PC-9 (cell line): ENCODE measurements around the gene CYTH3.

Experiments
- EZH2 ChIP-seq: fragments of 200-600 bp; sonication (generic); IDR thresholded peaks from 2 replicates; pipeline ENCODE4 v1.8.0; 2017; ENCODE audit warnings: antibody characterized with exemption, low read depth
- TF ChIP-seq, protein P1 (sequence below): fragments of 200-600 bp; sonication (generic); conservative IDR thresholded peaks from 2 replicates; pipeline ENCODE4 v1.6.1; 2017; ENCODE audit warnings: mixed run types, antibody characterized with exemption, mild to moderate bottlenecking, moderate library complexity

DNA sequence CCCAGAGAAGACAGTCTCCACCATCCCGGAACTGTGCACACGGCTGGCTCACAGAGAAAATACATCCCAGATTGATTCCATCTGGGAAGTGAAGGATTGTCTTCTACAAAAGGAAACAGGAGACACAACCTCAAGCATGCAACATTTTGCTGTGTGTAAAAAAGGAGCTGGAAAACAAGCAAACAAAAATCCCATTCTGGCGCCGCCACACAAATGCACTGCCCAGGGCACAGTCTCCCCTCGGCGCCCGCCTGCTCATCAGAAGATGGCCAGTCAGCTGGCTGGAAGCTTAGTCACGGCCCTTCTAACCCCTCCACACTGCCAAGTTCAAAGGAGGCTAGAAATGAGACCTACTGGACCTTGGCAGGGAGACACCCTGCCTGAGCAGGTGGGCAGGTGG, 14.1 kb upstream of the CYTH3 start:
- TF ChIP-seq, protein P1, sequence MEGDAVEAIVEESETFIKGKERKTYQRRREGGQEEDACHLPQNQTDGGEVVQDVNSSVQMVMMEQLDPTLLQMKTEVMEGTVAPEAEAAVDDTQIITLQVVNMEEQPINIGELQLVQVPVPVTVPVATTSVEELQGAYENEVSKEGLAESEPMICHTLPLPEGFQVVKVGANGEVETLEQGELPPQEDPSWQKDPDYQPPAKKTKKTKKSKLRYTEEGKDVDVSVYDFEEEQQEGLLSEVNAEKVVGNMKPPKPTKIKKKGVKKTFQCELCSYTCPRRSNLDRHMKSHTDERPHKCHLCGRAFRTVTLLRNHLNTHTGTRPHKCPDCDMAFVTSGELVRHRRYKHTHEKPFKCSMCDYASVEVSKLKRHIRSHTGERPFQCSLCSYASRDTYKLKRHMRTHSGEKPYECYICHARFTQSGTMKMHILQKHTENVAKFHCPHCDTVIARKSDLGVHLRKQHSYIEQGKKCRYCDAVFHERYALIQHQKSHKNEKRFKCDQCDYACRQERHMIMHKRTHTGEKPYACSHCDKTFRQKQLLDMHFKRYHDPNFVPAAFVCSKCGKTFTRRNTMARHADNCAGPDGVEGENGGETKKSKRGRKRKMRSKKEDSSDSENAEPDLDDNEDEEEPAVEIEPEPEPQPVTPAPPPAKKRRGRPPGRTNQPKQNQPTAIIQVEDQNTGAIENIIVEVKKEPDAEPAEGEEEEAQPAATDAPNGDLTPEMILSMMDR: no peak
- TF ChIP-seq EZH2: no peak
